Activated CD8-positive, alpha-beta T cell treated with anti-CD3 and anti-CD28 coated beads for 36 hours (primary cell): ENCODE data around the gene ALOX15. TPM values are rescaled to one million over a fixed set of nuclear protein-coding genes. Genes with fewer than 3 reads are reported as not detected.

ENCODE experiments used
- ATAC-seq: fragments of 200-7000 bp; cut with Tn5 transposase; one replicate; pipeline ENCODE4 v1.10.0; 2021; ENCODE audit warnings: mild to moderate bottlenecking, moderate library complexity
- CTCF ChIA-PET: fragments of 350-600 bp; sonication (Branson Sonifier 250); formaldehyde crosslinking; loops from one replicate; lab custom pipeline; 2021; ENCODE audit warnings: antibody characterized with exemption; lab: Charles Lee
- POLR2A ChIA-PET: fragments of 350-600 bp; sonication (Branson Sonifier 250); formaldehyde crosslinking; loops from one replicate; lab custom pipeline; 2021; ENCODE audit warnings: antibody characterized with exemption; lab: Charles Lee
- DNase-seq: peaks from one replicate; pipeline ENCODE4 v3.0.0-alpha.2; 2020
- H3K27ac Mint-ChIP-seq: one replicate; pipeline ENCODE4 v1.8.0; 2021; ENCODE audit warnings: mild to moderate bottlenecking, mixed read lengths
- H3K27me3 Mint-ChIP-seq: one replicate; pipeline ENCODE4 v1.8.0; 2021; ENCODE audit warnings: mixed read lengths
- H3K36me3 Mint-ChIP-seq: one replicate; pipeline ENCODE4 v1.8.0; 2021; ENCODE audit warnings: low read depth, mixed read lengths
- H3K4me1 Mint-ChIP-seq: one replicate; pipeline ENCODE4 v1.8.0; 2021; ENCODE audit warnings: low read depth, mixed read lengths
- H3K4me3 Mint-ChIP-seq: one replicate; pipeline ENCODE4 v1.8.0; 2021; ENCODE audit warnings: mild to moderate bottlenecking, moderate library complexity, mixed read lengths
- H3K9me3 Mint-ChIP-seq: one replicate; pipeline ENCODE4 v1.8.0; 2021; ENCODE audit warnings: mixed read lengths
- CTCF ChIP-seq: fragments of 200-600 bp; IDR thresholded peaks from one replicate; pipeline ENCODE4 v1.8.0; 2022; ENCODE audit warnings: antibody characterized with exemption, mild to moderate bottlenecking
- intact Hi-C: fragments of 100-400 bp; cut with micrococcal nuclease; formaldehyde crosslinking; loops from one replicate; pipeline ENCODE4 v1.10.0; 2022
- total RNA-seq, 2 experiments: library from RNA; stranded (reverse); gene quantifications; one replicate each; pipeline ENCODE4 v1.2.3, GENCODE V29; 2021

Gene ALOX15
- total RNA-seq, 2 experiments from 2014 or later = not detected

DNA sequence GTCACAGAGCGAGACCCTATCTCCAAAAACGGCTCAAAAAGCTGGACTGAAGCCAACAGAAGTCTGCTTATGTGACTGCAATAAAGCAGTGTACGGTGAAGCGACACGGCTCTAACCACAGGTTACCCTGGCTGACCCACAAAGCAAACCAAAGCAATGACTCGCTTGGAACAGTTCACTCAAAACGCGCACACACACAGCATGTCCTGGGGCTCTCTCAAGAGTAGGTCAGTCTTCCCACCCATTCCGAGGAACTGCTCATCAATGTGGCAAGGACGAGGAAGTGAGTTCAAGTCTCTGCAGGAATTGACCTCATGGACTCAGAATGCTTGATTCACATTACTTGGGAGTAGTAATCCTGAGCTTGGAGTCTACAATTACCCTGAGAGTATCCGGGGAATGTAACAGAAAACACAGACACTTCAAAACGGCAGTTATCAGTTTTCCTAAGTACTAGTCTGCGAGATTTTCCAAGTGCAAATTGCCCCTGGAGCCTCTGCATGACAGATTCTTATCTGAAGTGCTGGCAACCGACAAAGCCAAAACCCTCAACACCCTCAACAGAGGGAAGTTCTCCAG is 37.1 kb upstream of the ALOX15 start:
- CTCF ChIA-PET = no interaction called here
- Mint-ChIP-seq H3K27me3 (no peaks in the 10 kb centered on the region), H3K4me1 (peaks cover 15% of the 10 kb centered on the region), H3K4me3 (no peak overlapping the region), H3K9me3 (no peaks in the 10 kb centered on the region), H3K36me3 (peaks cover 59% of the 10 kb centered on the region), H3K27ac (peak overlapping the region; percentile 18)
- intact Hi-C loops = no loop called here
- ATAC-seq (peak; percentile 30), DNase-seq (peak; percentile 45)
- POLR2A ChIA-PET = interaction anchor here (0.7 to 1.0 kb wide), 2 partner anchors 9 to 45 kb away, joined by 3 read pairs; no protein-coding TSS in a partner anchor
- TF ChIP-seq CTCF = no peak

GRCh38 chr17:4676791-4677190 is 35.3 kb upstream of the ALOX15 start:
- H3K27me3 Mint-ChIP-seq = no peaks in the 10 kb centered on the region
- no peak for ATAC-seq
- CTCF ChIA-PET = interaction anchor here (0.8 kb wide), 1 partner anchor 113 kb away, joined by 4 read pairs; no protein-coding TSS in a partner anchor
- TF ChIP-seq CTCF = no peak
- peaks cover 61% of the 10 kb centered on the region for H3K36me3 Mint-ChIP-seq
- H3K4me1 Mint-ChIP-seq = peaks cover 15% of the 10 kb centered on the region
- DNase-seq = no peak
- no peak overlapping the region for H3K27ac Mint-ChIP-seq
- no peaks in the 10 kb centered on the region for H3K9me3 Mint-ChIP-seq
- intact Hi-C loops = no loop called here
- POLR2A ChIA-PET = interaction anchor here (0.5 kb wide), 1 partner anchor 845 kb away, joined by 3 read pairs; no protein-coding TSS in a partner anchor
- H3K4me3 Mint-ChIP-seq = no peak overlapping the region

- ChIA-PET CTCF (no interaction called here), POLR2A (interaction anchor here (1.0 kb wide), 1 partner anchor 9 kb away, joined by 3 read pairs; no protein-coding TSS in a partner anchor)
- peaks cover 62% of the 10 kb centered on the region for H3K36me3 Mint-ChIP-seq
- no peak overlapping the region for H3K4me3 Mint-ChIP-seq
- no peak for ATAC-seq
- H3K27ac Mint-ChIP-seq = no peak overlapping the region
- no peak for TF ChIP-seq CTCF
- intact Hi-C loops = no loop called here
- H3K9me3 Mint-ChIP-seq = no peaks in the 10 kb centered on the region
- peaks cover 15% of the 10 kb centered on the region for H3K4me1 Mint-ChIP-seq
- H3K27me3 Mint-ChIP-seq = no peaks in the 10 kb centered on the region
- DNase-seq = no peak
Observed at GRCh38 chr17:4675791-4676190, 34.3 kb upstream of the ALOX15 start.

- ChIA-PET CTCF (no interaction called here), POLR2A (interaction anchor here (1.0 kb wide), 1 partner anchor 137 kb away, joined by 3 read pairs; no protein-coding TSS in a partner anchor)
- H3K27me3 Mint-ChIP-seq = no peaks in the 10 kb centered on the region
- peaks cover 60% of the 10 kb centered on the region for H3K36me3 Mint-ChIP-seq
- H3K4me3 Mint-ChIP-seq = no peak overlapping the region
- no peak overlapping the region for H3K27ac Mint-ChIP-seq
- DNase-seq = no peak
- peaks cover 13% of the 10 kb centered on the region for H3K4me1 Mint-ChIP-seq
- intact Hi-C loops = no loop called here
- TF ChIP-seq CTCF = no peak
- H3K9me3 Mint-ChIP-seq = no peaks in the 10 kb centered on the region
- ATAC-seq = no peak
Observed at GRCh38 chr17:4674685-4674998, 33.2 kb upstream of the ALOX15 start.

- Mint-ChIP-seq H3K27me3 (no peaks in the 10 kb centered on the region), H3K27ac (no peak overlapping the region), H3K4me1 (peaks cover 8% of the 10 kb centered on the region), H3K36me3 (peaks cover 56% of the 10 kb centered on the region), H3K4me3 (no peak overlapping the region), H3K9me3 (no peaks in the 10 kb centered on the region)
- ATAC-seq = no peak
- no peak for TF ChIP-seq CTCF
- CTCF ChIA-PET = no interaction called here
- intact Hi-C loops = no loop called here
- DNase-seq = no peak
- POLR2A ChIA-PET = no interaction called here
Observed at GRCh38 chr17:4673986-4674684, 32.7 kb upstream of the ALOX15 start.
